ENCODE measurements around the gene FXYD2.

FXYD2 gene

GRCh38 chr11:117827521-117828511 lies 3.3 kb upstream of the FXYD2 start:
- Histone ChIP-seq H3F3A (ENCODE audit: control insufficient read depth, insufficient read depth) (no peaks in the 10 kb centered on the region), H3K9me2 (replicated peaks; ENCODE audit: control insufficient read depth, low read length) (no peaks in the 10 kb centered on the region), H3K79me2 (ENCODE audit: control insufficient read depth, low read length) (no peaks in the 10 kb centered on the region), H3K4me2 (ENCODE audit: low read length) (no peak overlapping the region), H4K20me1 (ENCODE audit: control insufficient read depth, insufficient read depth, low read depth, low read length) (no peaks in the 10 kb centered on the region), H3K36me3 (ENCODE audit: control insufficient read depth, low read length) (no peaks in the 10 kb centered on the region), H3K27me3 (ENCODE audit: control insufficient read depth, low read length) (peaks cover 57% of the 10 kb centered on the region), H3K9me3 (ENCODE audit: control insufficient read depth, insufficient read depth, low read length) (no peaks in the 10 kb centered on the region), H3K4me3 (ENCODE audit: low read length) (no peak overlapping the region), H3K27ac (ENCODE audit: low read depth, low read length) (no peak overlapping the region), H3K4me1 (ENCODE audit: control insufficient read depth, low read length) (no peaks in the 10 kb centered on the region)
- TF ChIP-seq, protein P1, sequence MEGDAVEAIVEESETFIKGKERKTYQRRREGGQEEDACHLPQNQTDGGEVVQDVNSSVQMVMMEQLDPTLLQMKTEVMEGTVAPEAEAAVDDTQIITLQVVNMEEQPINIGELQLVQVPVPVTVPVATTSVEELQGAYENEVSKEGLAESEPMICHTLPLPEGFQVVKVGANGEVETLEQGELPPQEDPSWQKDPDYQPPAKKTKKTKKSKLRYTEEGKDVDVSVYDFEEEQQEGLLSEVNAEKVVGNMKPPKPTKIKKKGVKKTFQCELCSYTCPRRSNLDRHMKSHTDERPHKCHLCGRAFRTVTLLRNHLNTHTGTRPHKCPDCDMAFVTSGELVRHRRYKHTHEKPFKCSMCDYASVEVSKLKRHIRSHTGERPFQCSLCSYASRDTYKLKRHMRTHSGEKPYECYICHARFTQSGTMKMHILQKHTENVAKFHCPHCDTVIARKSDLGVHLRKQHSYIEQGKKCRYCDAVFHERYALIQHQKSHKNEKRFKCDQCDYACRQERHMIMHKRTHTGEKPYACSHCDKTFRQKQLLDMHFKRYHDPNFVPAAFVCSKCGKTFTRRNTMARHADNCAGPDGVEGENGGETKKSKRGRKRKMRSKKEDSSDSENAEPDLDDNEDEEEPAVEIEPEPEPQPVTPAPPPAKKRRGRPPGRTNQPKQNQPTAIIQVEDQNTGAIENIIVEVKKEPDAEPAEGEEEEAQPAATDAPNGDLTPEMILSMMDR (IDR thresholded peaks at IDR 0.05; ENCODE audit: low read depth, low read length, poor library complexity, severe bottlenecking): no peak
- TF ChIP-seq EZH2phosphoT487 (IDR thresholded peaks at IDR 0.05; ENCODE audit: borderline replicate concordance, low read length): no peak

DNA sequence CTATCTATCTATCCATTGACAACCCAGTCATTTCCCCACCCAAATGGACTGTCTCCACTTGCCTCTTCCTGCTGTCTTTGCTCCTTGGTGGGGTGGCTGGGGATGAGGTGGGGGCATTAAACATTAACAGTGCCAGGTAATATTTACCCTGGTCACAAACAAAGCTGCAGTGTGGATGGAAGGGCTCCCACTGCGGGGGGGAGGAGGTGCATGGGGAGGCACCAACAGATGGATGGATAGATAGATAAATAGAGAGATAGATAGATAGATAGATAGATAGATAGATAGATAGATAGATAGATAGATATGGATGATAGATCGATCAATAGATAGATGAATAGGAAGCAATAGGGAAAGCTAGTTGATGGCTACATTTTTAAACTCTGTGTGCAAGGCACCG lies 2.3 kb upstream of the FXYD2 start:
- H4K20me1 ChIP-seq (ENCODE audit: control insufficient read depth, insufficient read depth, low read depth, low read length): no peaks in the 10 kb centered on the region
- no peaks in the 10 kb centered on the region for H3K79me2 ChIP-seq (ENCODE audit: control insufficient read depth, low read length)
- no peak overlapping the region for H3K27ac ChIP-seq (ENCODE audit: low read depth, low read length)
- H3K4me1 ChIP-seq (ENCODE audit: control insufficient read depth, low read length): no peaks in the 10 kb centered on the region
- H3K36me3 ChIP-seq (ENCODE audit: control insufficient read depth, low read length): no peaks in the 10 kb centered on the region
- TF ChIP-seq EZH2phosphoT487 (IDR thresholded peaks at IDR 0.05; ENCODE audit: borderline replicate concordance, low read length): no peak
- TF ChIP-seq, protein P1 (IDR thresholded peaks at IDR 0.05; ENCODE audit: low read depth, low read length, poor library complexity, severe bottlenecking): no peak
- no peaks in the 10 kb centered on the region for H3K9me2 ChIP-seq (replicated peaks; ENCODE audit: control insufficient read depth, low read length)
- H3K27me3 ChIP-seq (ENCODE audit: control insufficient read depth, low read length): peaks cover 51% of the 10 kb centered on the region
- H3K4me3 ChIP-seq (ENCODE audit: low read length): no peak overlapping the region
- no peak overlapping the region for H3K4me2 ChIP-seq (ENCODE audit: low read length)
- no peaks in the 10 kb centered on the region for H3F3A ChIP-seq (ENCODE audit: control insufficient read depth, insufficient read depth)
- H3K9me3 ChIP-seq (ENCODE audit: control insufficient read depth, insufficient read depth, low read length): no peaks in the 10 kb centered on the region

- Histone ChIP-seq H3K79me2 (ENCODE audit: control insufficient read depth, low read length) (no peaks in the 10 kb centered on the region), H3K4me1 (ENCODE audit: control insufficient read depth, low read length) (no peaks in the 10 kb centered on the region), H3F3A (ENCODE audit: control insufficient read depth, insufficient read depth) (no peaks in the 10 kb centered on the region), H3K9me2 (replicated peaks; ENCODE audit: control insufficient read depth, low read length) (no peaks in the 10 kb centered on the region), H3K27ac (ENCODE audit: low read depth, low read length) (no peak overlapping the region), H3K9me3 (ENCODE audit: control insufficient read depth, insufficient read depth, low read length) (no peaks in the 10 kb centered on the region), H3K4me3 (ENCODE audit: low read length) (no peak overlapping the region), H3K36me3 (ENCODE audit: control insufficient read depth, low read length) (no peaks in the 10 kb centered on the region), H3K27me3 (ENCODE audit: control insufficient read depth, low read length) (peaks cover 45% of the 10 kb centered on the region), H4K20me1 (ENCODE audit: control insufficient read depth, insufficient read depth, low read depth, low read length) (no peaks in the 10 kb centered on the region), H3K4me2 (ENCODE audit: low read length) (no peak overlapping the region)
- no peak for TF ChIP-seq EZH2phosphoT487 (IDR thresholded peaks at IDR 0.05; ENCODE audit: borderline replicate concordance, low read length)
- TF ChIP-seq, protein P1 (IDR thresholded peaks at IDR 0.05; ENCODE audit: low read depth, low read length, poor library complexity, severe bottlenecking): no peak
Measured at GRCh38 chr11:117826190-117826570, 1.6 kb upstream of the FXYD2 start.
